GM12878 (cell line): ENCODE data around the gene ZSCAN32. TPM values are rescaled to one million over a fixed set of nuclear protein-coding genes. Genes with fewer than 3 reads are reported as not detected.

Source experiments
- ELK1 ChIP-seq: IDR thresholded peaks from 2 replicates; pipeline ENCODE4 v1.6.1; 2012; ENCODE audit warnings: low read depth, low read length, improper control_type of control experiment
- GATAD2B ChIP-seq: fragments of 450-650 bp; conservative IDR thresholded peaks from 2 replicates; pipeline ENCODE4 v1.6.1; 2017; ENCODE audit warnings: low read depth, mild to moderate bottlenecking, moderate library complexity
- HSF1 ChIP-seq: fragments of 150-350 bp; IDR thresholded peaks from 2 replicates; pipeline ENCODE4 v1.6.1; 2014; ENCODE audit warnings: mild to moderate bottlenecking, low read depth, low read length
- IKZF1 ChIP-seq: fragments of 450-650 bp; conservative IDR thresholded peaks from 2 replicates; pipeline ENCODE4 v1.6.1; 2017; ENCODE audit warnings: antibody characterized with exemption, mild to moderate bottlenecking
- KLF5 ChIP-seq: fragments of 450-650 bp; IDR thresholded peaks from 2 replicates; pipeline ENCODE4 v1.6.1; 2014; ENCODE audit warnings: mild to moderate bottlenecking; ENCODE audit not compliant: partially characterized antibody
- MAX ChIP-seq: IDR thresholded peaks from 2 replicates; pipeline ENCODE4 v1.6.1; 2012; ENCODE audit warnings: low read depth, low read length, improper control_type of control experiment
- RCOR1 ChIP-seq: conservative IDR thresholded peaks from 2 replicates; pipeline ENCODE4 v1.6.1; 2012; ENCODE audit warnings: low read depth, low read length, improper control_type of control experiment
- RUNX3 ChIP-seq: IDR thresholded peaks from 2 replicates; pipeline ENCODE4 v1.6.1; 2012; ENCODE audit warnings: low read length, inconsistent platforms
- SMARCA5 ChIP-seq: fragments of 450-650 bp; IDR thresholded peaks from 2 replicates; pipeline ENCODE4 v1.6.1; 2017; ENCODE audit warnings: mild to moderate bottlenecking
- TARDBP ChIP-seq: IDR thresholded peaks from 2 replicates; pipeline ENCODE4 v1.6.1; 2016; ENCODE audit warnings: borderline replicate concordance
- TCF3 ChIP-seq: IDR thresholded peaks from 2 replicates; pipeline ENCODE4 v1.6.1; 2012; ENCODE audit warnings: low read depth, mild to moderate bottlenecking, low read length, borderline replicate concordance; ENCODE audit not compliant: insufficient read depth
- ZSCAN29 ChIP-seq: fragments of 450-650 bp; IDR thresholded peaks from 2 replicates; pipeline ENCODE4 v1.6.1; 2017; ENCODE audit warnings: mild to moderate bottlenecking, moderate library complexity
- polyA plus RNA-seq, 11 experiments: library from polyadenylated mRNA; depleted of rRNA in 4 of 11; unstranded in 6 of 11; stranded (reverse) in 5 of 11; fragments of >200 nt; fragmentation: Nextera tagmentation in 4 of 11; fragmentation: Illumina TruSeq in 1 of 11; extraction: Ambion mirVana in 4 of 11; extraction: Trizol in 1 of 11; gene quantifications; 1 replicate in 1 of 11; 2 replicates in 10 of 11; pipeline versions ENCODE4 v1.2.1 to v1.2.3, GENCODE V29; 2011 to 2016; ENCODE audit warnings: inconsistent platforms in 2 of 11, missing spikeins in 2 of 11, low read depth in 1 of 11
- total RNA-seq, 4 experiments: library from RNA; depleted of rRNA in 3 of 4; stranded (reverse); fragments of >200 nt in 3 of 4; fragmentation: Illumina TruSeq in 1 of 4; extraction: Trizol in 1 of 4; gene quantifications; 2 replicates each; pipeline versions ENCODE4 v1.2.1 to v1.2.3, GENCODE V29; 2013 to 2021
- TF ChIP-seq, protein P1 (sequence below): fragments of 150-350 bp; IDR thresholded peaks from 2 replicates; pipeline ENCODE4 v1.6.1; 2016; ENCODE audit warnings: low read depth, low read length
- TF ChIP-seq, protein P2 (sequence below): fragments of 450-650 bp; IDR thresholded peaks from 2 replicates; pipeline ENCODE4 v1.6.1; 2017; ENCODE audit warnings: mild to moderate bottlenecking
- TF ChIP-seq, protein P3 (sequence below): fragments of 450-650 bp; formaldehyde crosslinking; IDR thresholded peaks from 2 replicates; pipeline ENCODE4 v1.5.0; 2022; ENCODE audit warnings: mild to moderate bottlenecking, missing genetic modification characterization
- TF ChIP-seq, protein P4 (sequence below): IDR thresholded peaks from 2 replicates; pipeline ENCODE4 v1.6.1; 2011; ENCODE audit warnings: low read depth, mild to moderate bottlenecking, low read length, moderate library complexity, borderline replicate concordance; ENCODE audit errors: extremely low read depth

The ZSCAN32 gene
- total and polyA plus RNA-seq, 10 of the 15 experiments (the other 5 are each of a cell fraction or from before 2014, with no cell fraction given), result 9.6 to 23.8 (median 15.5) TPM

GRCh38 chr16:3400779-3401688 lies at the start of gene ZSCAN32, which contains the start of gene ZNF174 (continued):
- TF ChIP-seq, protein P1, sequence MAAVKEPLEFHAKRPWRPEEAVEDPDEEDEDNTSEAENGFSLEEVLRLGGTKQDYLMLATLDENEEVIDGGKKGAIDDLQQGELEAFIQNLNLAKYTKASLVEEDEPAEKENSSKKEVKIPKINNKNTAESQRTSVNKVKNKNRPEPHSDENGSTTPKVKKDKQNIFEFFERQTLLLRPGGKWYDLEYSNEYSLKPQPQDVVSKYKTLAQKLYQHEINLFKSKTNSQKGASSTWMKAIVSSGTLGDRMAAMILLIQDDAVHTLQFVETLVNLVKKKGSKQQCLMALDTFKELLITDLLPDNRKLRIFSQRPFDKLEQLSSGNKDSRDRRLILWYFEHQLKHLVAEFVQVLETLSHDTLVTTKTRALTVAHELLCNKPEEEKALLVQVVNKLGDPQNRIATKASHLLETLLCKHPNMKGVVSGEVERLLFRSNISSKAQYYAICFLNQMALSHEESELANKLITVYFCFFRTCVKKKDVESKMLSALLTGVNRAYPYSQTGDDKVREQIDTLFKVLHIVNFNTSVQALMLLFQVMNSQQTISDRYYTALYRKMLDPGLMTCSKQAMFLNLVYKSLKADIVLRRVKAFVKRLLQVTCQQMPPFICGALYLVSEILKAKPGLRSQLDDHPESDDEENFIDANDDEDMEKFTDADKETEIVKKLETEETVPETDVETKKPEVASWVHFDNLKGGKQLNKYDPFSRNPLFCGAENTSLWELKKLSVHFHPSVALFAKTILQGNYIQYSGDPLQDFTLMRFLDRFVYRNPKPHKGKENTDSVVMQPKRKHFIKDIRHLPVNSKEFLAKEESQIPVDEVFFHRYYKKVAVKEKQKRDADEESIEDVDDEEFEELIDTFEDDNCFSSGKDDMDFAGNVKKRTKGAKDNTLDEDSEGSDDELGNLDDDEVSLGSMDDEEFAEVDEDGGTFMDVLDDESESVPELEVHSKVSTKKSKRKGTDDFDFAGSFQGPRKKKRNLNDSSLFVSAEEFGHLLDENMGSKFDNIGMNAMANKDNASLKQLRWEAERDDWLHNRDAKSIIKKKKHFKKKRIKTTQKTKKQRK, result peak; percentile 71
- no peak for TF ChIP-seq HSF1
- TF ChIP-seq TCF3, result peak; percentile 62; the same call in 1 of the 2 replicates
- TF ChIP-seq, protein P2, sequence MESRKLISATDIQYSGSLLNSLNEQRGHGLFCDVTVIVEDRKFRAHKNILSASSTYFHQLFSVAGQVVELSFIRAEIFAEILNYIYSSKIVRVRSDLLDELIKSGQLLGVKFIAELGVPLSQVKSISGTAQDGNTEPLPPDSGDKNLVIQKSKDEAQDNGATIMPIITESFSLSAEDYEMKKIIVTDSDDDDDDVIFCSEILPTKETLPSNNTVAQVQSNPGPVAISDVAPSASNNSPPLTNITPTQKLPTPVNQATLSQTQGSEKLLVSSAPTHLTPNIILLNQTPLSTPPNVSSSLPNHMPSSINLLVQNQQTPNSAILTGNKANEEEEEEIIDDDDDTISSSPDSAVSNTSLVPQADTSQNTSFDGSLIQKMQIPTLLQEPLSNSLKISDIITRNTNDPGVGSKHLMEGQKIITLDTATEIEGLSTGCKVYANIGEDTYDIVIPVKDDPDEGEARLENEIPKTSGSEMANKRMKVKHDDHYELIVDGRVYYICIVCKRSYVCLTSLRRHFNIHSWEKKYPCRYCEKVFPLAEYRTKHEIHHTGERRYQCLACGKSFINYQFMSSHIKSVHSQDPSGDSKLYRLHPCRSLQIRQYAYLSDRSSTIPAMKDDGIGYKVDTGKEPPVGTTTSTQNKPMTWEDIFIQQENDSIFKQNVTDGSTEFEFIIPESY, result no peak
- peak; percentile 17; the same call in 1 of the 2 replicates for TF ChIP-seq RUNX3
- no peak for TF ChIP-seq RCOR1
- peak; percentile 85 for TF ChIP-seq ELK1
- TF ChIP-seq SMARCA5, result peak; percentile 88
- TF ChIP-seq GATAD2B, result peak; percentile 93; the same call in 1 of the 2 replicates
- peak; percentile 89 for TF ChIP-seq KLF5
- peak; percentile 15; the same call in 1 of the 2 replicates for TF ChIP-seq TARDBP
- TF ChIP-seq, protein P3, sequence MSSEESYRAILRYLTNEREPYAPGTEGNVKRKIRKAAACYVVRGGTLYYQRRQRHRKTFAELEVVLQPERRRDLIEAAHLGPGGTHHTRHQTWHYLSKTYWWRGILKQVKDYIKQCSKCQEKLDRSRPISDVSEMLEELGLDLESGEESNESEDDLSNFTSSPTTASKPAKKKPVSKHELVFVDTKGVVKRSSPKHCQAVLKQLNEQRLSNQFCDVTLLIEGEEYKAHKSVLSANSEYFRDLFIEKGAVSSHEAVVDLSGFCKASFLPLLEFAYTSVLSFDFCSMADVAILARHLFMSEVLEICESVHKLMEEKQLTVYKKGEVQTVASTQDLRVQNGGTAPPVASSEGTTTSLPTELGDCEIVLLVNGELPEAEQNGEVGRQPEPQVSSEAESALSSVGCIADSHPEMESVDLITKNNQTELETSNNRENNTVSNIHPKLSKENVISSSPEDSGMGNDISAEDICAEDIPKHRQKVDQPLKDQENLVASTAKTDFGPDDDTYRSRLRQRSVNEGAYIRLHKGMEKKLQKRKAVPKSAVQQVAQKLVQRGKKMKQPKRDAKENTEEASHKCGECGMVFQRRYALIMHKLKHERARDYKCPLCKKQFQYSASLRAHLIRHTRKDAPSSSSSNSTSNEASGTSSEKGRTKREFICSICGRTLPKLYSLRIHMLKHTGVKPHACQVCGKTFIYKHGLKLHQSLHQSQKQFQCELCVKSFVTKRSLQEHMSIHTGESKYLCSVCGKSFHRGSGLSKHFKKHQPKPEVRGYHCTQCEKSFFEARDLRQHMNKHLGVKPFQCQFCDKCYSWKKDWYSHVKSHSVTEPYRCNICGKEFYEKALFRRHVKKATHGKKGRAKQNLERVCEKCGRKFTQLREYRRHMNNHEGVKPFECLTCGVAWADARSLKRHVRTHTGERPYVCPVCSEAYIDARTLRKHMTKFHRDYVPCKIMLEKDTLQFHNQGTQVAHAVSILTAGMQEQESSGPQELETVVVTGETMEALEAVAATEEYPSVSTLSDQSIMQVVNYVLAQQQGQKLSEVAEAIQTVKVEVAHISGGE (CRISPR knock-in tag), result no peak
- TF ChIP-seq ZSCAN29, result peak; percentile 39; the same call in 1 of the 2 replicates
- TF ChIP-seq MAX, result peak; percentile 80; the same call in 1 of the 2 replicates
- TF ChIP-seq IKZF1, result peak; percentile 98
- TF ChIP-seq, protein P4, sequence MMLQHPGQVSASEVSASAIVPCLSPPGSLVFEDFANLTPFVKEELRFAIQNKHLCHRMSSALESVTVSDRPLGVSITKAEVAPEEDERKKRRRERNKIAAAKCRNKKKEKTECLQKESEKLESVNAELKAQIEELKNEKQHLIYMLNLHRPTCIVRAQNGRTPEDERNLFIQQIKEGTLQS, result no peak
